GM19397 (cell line): ENCODE results near the gene HIPK2.

ENCODE experiments used
- ATAC-seq: cut with Tn5 transposase; IDR thresholded peaks from one replicate; pipeline ENCODE4 v1.9.1; 2021; ENCODE audit warnings: mild to moderate bottlenecking, moderate library complexity; ENCODE audit not compliant: unreplicated experiment

The HIPK2 gene

DNA sequence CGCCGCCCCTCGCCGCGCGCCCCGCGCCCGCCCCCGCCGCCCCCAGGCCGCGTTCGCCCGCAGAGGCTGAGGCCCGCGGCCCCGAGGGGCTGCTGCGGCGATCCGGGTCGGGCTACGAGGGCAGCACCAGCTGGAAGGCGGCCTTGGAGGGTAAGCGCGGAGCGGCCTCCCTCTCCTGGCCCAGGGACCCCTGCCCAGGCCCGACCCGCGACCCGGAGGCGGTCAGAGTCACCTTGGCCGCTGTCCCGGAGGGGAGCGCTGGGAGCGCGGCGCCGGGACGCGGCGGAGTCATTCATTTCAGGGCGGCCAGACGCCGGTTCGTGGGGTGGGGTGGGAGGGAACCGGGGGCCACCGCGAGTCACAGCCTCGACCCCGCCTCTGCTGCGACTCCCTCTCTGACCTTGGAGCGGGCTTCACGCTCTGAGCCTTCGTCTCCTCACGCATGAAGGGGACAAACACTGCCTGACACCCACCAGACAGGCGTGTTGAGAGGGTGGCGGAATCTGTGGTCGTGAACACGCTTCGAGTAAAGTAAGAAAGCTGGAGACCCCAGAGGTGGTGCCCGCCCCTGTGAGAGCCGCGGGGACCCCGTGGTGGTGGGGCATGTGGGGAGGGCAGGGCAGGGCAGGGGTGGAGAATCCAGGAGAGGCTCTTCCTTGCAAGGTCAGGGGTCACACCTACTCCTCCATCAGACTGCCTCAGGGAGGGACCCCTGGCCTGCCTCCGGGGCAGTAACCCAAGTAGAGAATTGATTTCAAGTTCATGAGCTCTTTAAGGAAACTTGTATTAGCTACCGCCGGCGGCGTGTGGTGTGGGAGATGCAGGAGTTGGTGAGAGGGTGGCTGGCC is 253.6 kb downstream of the HIPK2 start:
- ATAC-seq, result no peak

DNA sequence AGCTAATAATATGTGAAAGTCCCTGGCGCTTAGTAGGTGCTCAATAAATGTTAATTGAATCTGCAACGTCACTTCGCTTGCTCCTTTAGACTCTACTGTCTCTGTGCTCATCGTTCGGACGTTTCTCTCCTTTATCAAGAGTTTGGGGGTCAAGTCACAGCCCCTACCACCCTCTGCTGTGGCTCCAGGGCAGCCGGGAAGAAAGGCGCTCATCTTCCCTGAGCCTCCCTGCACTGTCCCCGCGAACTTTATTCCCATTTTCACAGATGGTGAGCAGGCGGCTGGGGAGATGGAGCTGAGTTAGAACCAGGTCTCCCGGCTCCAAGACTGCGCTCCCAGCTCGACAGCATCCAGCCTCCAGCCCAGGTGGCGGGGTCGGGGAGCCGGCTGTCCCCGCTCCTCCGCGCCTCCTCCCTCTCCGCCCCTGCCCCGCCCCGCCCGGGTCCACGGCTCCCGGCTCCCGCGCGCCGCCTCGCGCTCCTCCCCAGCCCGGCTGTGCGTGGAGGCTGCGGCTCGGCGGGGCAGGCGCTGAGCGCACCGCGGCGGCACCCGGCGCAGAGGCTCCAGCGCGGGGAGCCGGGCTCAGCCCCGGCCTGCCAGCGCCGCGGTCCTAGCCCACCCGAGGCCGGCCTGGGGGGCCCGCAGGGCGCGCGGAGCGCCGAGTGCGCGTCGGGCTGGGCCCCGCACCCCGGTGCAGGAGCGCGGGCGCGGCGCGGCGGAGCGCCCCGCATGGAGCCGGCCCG is 254.4 kb downstream of the HIPK2 start, which contains the start of gene CLEC2L:
Gene CLEC2L, plus strand, starts transcription at position 487 of the 743 bp plus-strand sequence. Its CDS starts 243 bp downstream, at position 730.
- ATAC-seq, result no peak

DNA sequence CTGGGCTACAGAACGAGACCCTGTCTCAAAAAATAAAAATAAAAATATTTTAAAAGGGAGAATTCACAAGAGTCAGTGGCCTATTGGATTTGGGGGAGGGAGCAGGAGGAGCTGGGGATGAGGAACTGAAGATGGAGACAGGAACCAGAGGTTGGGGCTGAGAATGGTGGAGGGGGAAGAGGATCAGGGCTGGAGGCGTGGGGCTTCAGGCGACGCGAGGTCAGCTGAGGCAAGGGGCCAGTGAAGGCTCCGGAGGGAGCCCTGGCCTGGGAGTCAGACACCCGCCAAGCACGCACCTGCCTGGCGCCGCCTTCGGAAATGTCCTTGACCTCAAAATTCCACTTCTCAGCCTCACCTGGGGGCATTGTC is 255.0 kb downstream of the HIPK2 start:
- no peak for ATAC-seq

DNA sequence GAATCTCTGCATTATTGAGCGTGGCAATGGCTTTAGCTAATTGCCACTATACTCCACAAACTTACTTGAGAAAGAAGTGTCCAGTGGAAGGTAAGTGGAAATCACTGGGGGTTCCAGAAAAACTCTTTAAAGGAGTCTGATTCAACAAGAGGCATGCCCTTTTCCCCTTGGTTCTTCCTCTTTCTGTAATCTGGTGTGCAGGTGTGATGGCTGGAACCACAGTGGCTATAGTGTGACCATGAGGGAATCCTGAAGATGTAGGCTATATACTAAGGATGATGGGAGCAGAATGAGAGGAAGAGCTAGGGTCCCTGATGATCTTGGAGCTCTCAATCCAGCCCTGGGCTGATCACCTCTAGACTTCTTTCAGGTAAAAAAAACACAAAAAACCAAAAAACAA is 256.4 kb downstream of the HIPK2 start:
- no peak for ATAC-seq

DNA sequence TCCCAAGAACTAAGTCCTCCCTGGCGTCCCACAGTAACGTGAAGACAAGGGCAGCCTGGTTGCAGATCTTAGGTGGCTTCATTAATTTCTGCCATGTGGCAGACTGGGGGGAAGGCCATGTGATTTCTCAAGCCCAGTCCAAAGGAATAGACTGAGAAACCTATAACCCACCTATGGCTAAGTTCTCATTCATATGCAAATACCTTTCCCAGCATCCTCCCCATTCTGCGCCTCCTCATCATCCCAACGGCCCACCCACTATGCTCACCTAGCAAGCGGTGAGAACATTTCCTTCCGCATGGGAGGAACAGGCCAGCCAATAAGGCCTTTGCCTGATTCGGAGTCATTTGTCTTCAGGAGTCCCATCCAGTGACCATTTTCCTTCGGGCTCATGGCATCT is 262.5 kb downstream of the HIPK2 start:
- no peak for ATAC-seq
